ENCODE measurements around the gene FBXW9. TPM values are rescaled to one million over a fixed set of nuclear protein-coding genes. Genes with fewer than 3 reads are reported as not detected.
A peak's percentile ranks its signal among the peaks of the same experiment; 100 is the strongest.

FBXW9 gene
- total and polyA plus RNA-seq, 2 of the 13 experiments (the other 11 are each of a cell fraction or from before 2014, with no cell fraction given): 5.7 to 6.1 TPM

GRCh38 chr19:12722566-12723380 lies 26.3 kb upstream of the FBXW9 start (continued):
- TF ChIP-seq ZNF598 (CRISPR knock-in tag; IDR thresholded peaks at IDR 0.05; ENCODE audit: borderline replicate concordance) (no peak), ZNF773 (CRISPR knock-in tag; IDR thresholded peaks at IDR 0.05; ENCODE audit: borderline replicate concordance) (no peak), BRD4 (CRISPR knock-in tag; IDR thresholded peaks at IDR 0.05) (peak; percentile 61; the same call in 1 of the 2 replicates), U2AF1 (optimal IDR thresholded peaks at IDR 0.05; ENCODE audit: low read depth, low read length) (peak; percentile 89), IRF2 (CRISPR knock-in tag; IDR thresholded peaks at IDR 0.05) (peak; percentile 86), MNT (IDR thresholded peaks at IDR 0.05) (peak; percentile 85), SOX13 (IDR thresholded peaks at IDR 0.05) (no peak), SOX13 (CRISPR knock-in tag; conservative IDR thresholded peaks at IDR 0.05 in 1 of 2, IDR thresholded peaks at IDR 0.05 in 1 of 2) (peak in 1 of 2 experiments; percentile 40; a peak in 1 of 4 replicates), ZNF687 (CRISPR knock-in tag; IDR thresholded peaks at IDR 0.05) (peak; percentile 56; the same call in 1 of the 2 replicates), HNRNPK (IDR thresholded peaks at IDR 0.05; ENCODE audit: low read depth, low read length, poor library complexity, severe bottlenecking) (no peak), FOXC1 (CRISPR knock-in tag; IDR thresholded peaks at IDR 0.05; ENCODE audit: borderline replicate concordance) (no peak), RFXAP (CRISPR knock-in tag; IDR thresholded peaks at IDR 0.05; ENCODE audit: borderline replicate concordance) (0 out of 2 replicates have a peak, but pooled peaks have one; percentile 27), ZNF672 (CRISPR knock-in tag; IDR thresholded peaks at IDR 0.05) (no peak), ARNTL (CRISPR knock-in tag; IDR thresholded peaks at IDR 0.05) (peak; percentile 94)
- TF ChIP-seq, protein P1, sequence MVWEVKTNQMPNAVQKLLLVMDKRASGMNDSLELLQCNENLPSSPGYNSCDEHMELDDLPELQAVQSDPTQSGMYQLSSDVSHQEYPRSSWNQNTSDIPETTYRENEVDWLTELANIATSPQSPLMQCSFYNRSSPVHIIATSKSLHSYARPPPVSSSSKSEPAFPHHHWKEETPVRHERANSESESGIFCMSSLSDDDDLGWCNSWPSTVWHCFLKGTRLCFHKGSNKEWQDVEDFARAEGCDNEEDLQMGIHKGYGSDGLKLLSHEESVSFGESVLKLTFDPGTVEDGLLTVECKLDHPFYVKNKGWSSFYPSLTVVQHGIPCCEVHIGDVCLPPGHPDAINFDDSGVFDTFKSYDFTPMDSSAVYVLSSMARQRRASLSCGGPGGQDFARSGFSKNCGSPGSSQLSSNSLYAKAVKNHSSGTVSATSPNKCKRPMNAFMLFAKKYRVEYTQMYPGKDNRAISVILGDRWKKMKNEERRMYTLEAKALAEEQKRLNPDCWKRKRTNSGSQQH (CRISPR knock-in tag; IDR thresholded peaks at IDR 0.05; ENCODE audit: low read depth): peak; percentile 69; the same call in 1 of the 2 replicates
- TF ChIP-seq, protein P2, sequence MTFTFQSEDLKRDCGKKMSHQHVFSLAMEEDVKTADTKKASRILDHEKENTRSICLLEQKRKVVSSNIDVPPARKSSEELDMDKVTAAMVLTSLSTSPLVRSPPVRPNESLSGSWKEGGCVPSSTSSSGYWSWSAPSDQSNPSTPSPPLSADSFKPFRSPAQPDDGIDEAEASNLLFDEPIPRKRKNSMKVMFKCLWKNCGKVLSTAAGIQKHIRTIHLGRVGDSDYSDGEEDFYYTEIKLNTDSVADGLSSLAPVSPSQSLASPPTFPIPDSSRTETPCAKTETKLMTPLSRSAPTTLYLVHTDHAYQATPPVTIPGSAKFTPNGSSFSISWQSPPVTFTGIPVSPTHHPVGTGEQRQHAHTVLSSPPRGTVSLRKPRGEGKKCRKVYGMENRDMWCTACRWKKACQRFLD (CRISPR knock-in tag; IDR thresholded peaks at IDR 0.05; ENCODE audit: borderline replicate concordance): 0 out of 2 replicates have a peak, but pooled peaks have one; percentile 45
- TF ChIP-seq, protein P3, sequence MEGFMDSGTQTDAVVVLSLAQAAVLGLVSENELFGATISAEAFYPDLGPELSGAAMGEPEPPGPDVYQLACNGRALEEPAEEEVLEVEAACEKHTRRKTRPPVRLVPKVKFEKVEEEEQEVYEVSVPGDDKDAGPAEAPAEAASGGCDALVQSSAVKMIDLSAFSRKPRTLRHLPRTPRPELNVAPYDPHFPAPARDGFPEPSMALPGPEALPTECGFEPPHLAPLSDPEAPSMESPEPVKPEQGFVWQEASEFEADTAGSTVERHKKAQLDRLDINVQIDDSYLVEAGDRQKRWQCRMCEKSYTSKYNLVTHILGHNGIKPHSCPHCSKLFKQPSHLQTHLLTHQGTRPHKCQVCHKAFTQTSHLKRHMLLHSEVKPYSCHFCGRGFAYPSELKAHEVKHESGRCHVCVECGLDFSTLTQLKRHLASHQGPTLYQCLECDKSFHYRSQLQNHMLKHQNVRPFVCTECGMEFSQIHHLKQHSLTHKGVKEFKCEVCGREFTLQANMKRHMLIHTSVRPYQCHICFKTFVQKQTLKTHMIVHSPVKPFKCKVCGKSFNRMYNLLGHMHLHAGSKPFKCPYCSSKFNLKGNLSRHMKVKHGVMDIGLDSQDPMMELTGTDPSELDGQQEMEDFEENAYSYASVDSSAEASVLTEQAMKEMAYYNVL (CRISPR knock-in tag; IDR thresholded peaks at IDR 0.05; ENCODE audit: borderline replicate concordance): no peak; the same call in 1 of the 2 replicates
